Suppressor macrophage treated with lipopolysaccharide for 1 hour (primary cell): ENCODE results near the gene RASD2.

Experiments
- DNase-seq, 3 donors: peaks; one replicate each; pipeline ENCODE4 v3.0.0-alpha.2; 2020 to 2022

The RASD2 gene

DNA sequence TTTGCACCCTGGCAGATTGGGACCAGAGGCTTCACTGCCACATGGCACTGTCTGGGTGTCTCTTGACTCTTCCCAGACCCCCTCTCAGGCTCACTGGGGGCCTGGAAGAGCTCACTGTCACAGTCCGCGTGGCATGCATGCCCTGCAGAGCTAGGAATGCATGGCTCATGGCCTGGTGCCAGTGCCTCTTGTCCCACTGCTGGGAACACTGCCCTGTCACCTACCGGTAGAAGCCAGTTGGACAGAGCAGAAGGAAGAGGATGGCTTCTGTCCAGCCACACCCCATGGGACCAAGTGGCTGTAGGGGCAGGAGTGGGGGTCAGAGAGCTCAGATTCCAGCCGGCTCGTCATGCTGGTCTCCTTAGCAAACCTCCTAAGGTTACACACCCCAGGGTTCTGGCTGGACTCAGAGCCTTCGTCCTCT is 46.8 kb downstream of the RASD2 start:
- DNase-seq, result no peak

DNA sequence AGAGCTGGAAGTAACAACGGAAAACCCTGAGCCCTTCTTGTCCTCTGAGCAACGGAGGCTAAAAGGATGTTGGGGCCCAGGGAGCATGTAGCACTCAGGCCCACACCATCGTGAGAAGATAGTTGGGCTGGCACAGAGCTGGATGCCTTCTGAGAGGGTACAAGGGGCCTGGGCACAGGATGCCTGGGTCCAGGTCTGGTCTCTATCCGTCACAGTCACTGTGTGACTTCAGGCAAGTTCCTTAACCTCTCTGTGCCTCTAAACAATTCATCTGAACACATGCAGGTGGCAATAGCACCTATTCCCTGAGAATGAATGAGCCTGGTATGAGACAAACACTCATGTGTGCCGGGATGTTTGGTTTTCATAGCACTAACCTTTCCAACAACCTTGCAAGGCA is 47.3 kb downstream of the RASD2 start:
- DNase-seq, result no peak

GRCh38 chr22:35589071-35589755 is 48.6 kb downstream of the RASD2 start:
- peak; percentile 94 to 98 (median 94) for DNase-seq

- no peak for DNase-seq
These were observed 49.1 kb downstream of the RASD2 start for GRCh38 chr22:35589756-35590093.

GRCh38 chr22:35590634-35591295 is 50.1 kb downstream of the RASD2 start:
- peak in 1 of 3 donors; percentile 50 for DNase-seq

- DNase-seq, result no peak
These were observed 51.2 kb downstream of the RASD2 start for GRCh38 chr22:35591714-35592417.

DNA sequence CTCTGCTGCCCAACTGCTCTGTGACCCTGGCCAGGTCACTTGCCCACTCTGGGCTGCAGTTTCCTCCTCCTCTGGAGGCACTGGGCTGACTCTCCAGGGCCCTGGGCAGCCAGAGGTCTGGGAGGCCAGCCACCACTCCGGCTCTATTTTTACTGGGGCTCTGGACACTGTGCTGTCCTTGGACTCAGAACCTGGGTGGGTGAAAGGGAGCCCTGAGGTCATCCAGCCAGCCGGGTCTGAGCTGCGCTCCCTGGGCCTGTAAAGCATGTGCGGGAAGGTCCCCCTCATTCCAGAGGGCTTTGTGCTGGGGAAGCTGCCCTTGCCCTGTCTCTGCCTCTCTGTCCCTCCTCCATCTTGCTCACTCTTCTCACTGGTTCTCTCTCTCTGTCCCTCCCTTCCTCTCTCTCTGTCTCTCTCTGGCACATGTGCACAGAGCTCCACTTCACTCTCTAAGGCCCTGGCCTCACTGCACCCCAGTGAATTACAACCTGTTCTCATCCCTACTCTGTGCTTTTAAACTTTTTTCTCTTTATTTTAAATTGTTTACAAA is 51.9 kb downstream of the RASD2 start:
- DNase-seq, result no peak

GRCh38 chr22:35593071-35593890 is 52.6 kb downstream of the RASD2 start:
- DNase-seq, result no peak

DNA sequence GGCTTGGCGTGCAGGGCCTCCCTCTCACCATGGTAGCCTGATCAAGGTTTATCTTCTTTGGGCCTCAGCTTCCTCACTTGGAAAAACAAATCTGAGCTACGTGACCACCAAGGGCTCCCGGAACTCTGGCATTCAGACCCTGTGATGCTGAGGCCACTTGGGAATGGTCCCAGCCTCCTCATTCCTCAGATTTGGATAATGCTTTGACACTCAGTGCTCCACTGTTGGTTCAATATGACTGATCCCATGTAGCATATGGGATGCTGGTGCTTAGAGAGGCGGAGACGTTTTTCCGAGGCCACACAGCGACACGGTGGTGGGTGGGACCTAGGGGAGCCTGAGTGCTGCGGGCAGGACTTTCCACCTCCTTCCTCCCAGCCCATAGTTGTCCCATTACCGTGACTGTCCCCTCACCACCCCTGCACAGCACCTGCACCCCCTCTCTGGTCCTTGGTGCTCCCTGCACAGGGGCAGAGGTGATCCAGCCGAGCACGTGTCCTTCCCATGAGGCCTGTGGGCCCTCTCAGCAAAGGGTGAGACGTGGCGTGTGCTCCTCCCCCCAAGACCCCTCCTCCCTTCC is 53.4 kb downstream of the RASD2 start:
- no peak for DNase-seq

- no peak for DNase-seq
These were observed 54.1 kb downstream of the RASD2 start for GRCh38 chr22:35594686-35595085.

DNA sequence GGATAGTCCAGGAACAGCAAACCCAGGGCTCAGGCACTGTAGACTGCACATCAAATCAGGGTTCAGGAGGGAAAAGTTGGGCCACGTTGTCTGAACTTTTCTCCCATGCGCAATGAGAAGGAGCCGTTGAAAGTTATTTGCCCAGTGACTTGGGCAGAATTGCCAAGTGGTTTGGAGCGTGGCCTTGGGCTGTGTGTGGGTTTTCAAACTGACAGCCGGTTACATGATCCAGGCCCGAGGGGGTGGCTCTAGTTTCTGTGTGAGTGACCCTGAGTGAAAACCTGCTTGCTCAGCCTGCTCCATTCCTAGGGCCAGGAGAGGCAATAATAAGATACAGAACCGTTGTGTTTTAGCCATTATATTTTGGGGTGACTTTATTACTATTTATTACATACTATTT is 56.2 kb downstream of the RASD2 start:
- DNase-seq, result no peak

DNA sequence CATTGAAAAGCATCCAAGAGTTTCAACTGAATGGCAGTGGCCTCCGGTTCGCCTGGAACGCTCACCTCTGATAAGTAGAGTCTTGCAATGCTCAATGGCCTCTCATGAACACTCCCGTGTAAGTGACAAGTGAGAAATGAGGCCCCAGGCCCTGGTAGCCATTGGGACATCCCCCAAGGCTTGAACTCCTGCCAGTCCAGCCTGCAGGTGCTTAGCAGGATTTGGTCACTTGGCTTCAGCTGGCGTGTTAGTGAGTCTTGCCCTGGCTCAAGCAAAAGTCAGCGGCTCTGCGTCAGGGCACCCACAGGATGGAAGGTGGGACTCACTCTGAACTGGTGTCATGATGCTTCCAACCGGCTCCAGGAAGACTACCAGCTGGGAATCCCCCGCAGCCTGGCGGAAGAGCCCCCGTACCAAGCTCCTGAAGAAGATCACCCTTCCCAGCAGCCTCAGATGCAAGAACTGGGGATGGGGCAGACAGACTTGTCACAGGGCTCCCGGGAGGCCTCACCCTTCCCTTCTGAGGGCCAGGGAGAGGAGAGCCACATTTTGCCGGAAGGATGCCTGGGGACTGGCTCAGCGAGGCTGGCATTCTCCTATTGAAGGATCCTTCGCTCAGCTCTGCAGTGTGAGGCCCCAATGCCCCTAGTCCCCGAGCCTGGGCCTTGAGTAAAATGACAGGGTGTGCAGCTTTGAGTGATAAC is 57.2 kb downstream of the RASD2 start:
- DNase-seq, result no peak

DNA sequence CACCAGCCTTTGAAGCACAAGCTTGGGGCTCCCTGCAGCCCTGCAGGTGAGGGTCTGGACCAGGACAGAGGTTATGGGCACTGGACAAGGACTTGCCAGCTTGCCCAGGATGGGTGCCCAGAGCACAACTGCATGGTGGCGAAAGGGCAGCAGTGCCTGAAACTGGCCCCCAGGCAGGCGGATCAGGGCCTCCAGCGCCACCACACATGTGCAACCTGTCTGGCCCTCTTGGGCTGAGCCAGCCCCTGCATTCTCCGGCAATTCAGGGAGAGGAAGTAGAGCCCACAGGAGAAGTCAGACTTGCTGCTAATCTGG is 57.7 kb downstream of the RASD2 start:
- DNase-seq, result peak in 1 of 3 donors; percentile 27

- no peak for DNase-seq
These were observed 58.7 kb downstream of the RASD2 start for GRCh38 chr22:35599364-35599763.

DNA sequence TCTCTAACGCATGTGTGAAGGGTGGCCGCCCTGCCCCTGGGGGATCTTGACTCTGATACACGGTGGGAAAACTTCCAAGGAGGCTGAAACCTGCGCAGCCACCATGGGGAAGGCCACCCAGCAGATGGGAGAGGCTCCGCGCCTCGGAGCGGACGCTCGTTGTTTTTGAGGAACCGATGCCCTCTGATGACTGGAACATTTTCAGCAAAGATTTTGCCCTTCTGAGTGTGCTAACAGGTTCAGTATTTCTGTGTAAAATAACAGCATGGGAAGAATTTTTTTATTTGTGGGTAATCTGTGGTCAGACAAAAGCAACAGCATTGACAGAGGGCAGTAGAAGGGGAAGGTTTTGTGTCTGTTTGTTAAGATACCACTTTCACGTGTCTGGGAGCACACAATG is 59.8 kb downstream of the RASD2 start:
- peak; percentile 51 to 81 (median 65) for DNase-seq

GRCh38 chr22:35601013-35601580 is 60.5 kb downstream of the RASD2 start:
- no peak for DNase-seq

DNA sequence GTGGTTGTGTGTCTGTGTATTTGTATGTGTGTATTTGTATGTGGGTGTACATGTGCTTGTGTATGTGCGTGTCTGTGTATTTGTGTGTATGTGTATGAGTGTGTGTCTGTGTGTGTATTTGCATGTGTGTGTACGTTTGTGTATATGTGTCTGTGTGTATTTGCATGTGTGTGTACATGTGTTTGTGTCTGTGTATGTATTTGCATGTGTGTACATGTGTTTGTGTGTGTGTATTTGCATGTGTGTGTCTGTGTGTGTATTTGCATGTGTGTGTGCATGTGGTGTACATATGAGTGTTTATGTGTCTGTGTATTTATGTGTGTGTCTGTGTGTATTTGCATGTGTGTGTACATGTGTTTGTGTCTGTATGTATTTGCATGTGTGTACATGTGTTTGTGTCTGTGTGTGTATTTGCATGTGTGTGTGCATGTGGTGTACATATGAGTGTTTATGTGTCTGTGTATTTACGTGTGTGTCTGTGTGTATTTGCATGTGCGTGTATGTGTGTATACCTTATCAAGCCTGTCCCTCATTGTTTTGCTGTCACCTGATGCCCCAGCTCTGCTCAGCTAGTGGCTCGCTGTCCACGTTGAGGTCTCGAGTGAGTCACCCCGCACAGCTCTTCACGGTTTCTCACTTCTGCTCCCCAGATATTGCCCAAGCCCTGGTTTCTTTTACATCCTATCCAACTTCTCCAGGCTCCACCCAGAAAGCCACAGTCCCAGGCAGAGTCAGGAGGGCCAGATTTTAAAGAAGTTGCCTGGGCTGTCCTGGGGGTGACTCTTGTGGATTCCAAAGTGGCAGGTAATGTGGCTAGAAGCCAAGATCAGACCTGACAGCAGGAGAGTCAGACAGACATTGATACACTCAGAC is 61.3 kb downstream of the RASD2 start:
- peak; percentile 93 to 97 (median 96) for DNase-seq
